HG03378 (cell line): ENCODE measurements around the gene OAS1.

Source experiments
- ATAC-seq: cut with Tn5 transposase; IDR thresholded peaks from one replicate; pipeline ENCODE4 v1.9.1; 2021; ENCODE audit warnings: mild to moderate bottlenecking, moderate library complexity; ENCODE audit not compliant: unreplicated experiment

OAS1 gene

GRCh38 chr12:112964067-112964670, 57.4 kb downstream of the OAS1 start:
- ATAC-seq, result no peak

- ATAC-seq, result no peak
Measured at GRCh38 chr12:112964915-112965314, 58.2 kb downstream of the OAS1 start.

- no peak for ATAC-seq
Measured at GRCh38 chr12:112965643-112966042, 58.9 kb downstream of the OAS1 start.

- ATAC-seq, result no peak
Measured at GRCh38 chr12:112967306-112967705, 60.5 kb downstream of the OAS1 start.

GRCh38 chr12:112967858-112968257, 61.1 kb downstream of the OAS1 start:
- ATAC-seq, result no peak
